Calu3 (cell line): ENCODE data around the gene LDLRAD3. TPM values are rescaled to one million over a fixed set of nuclear protein-coding genes. Genes with fewer than 3 reads are reported as not detected.

Experiments
- BruUV-seq: library from RNA; stranded (reverse); fragments of 400-500 nt; replicated peaks from 2 replicates; lab custom pipeline; 2021; lab: Mats Ljungman, UMichigan
- CTCF ChIA-PET: fragments of 300-600 bp; sonication (Branson Sonifier 250); formaldehyde crosslinking; loops from one replicate; lab custom pipeline; 2022; ENCODE audit warnings: antibody characterized with exemption; lab: Charles Lee
- DNase-seq: peaks from one replicate; pipeline ENCODE4 v3.0.0; 2022
- H3K27ac Mint-ChIP-seq: one replicate; pipeline ENCODE4 v1.8.0; 2022; ENCODE audit warnings: mixed read lengths; ENCODE audit not compliant: unreplicated experiment
- H3K27me3 Mint-ChIP-seq: one replicate; pipeline ENCODE4 v1.8.0; 2022; ENCODE audit warnings: mixed read lengths; ENCODE audit not compliant: unreplicated experiment
- H3K36me3 Mint-ChIP-seq: one replicate; pipeline ENCODE4 v1.8.0; 2022; ENCODE audit warnings: mild to moderate bottlenecking, moderate library complexity, mixed read lengths; ENCODE audit not compliant: insufficient read depth, unreplicated experiment
- H3K4me1 Mint-ChIP-seq: one replicate; pipeline ENCODE4 v1.8.0; 2022; ENCODE audit warnings: mild to moderate bottlenecking, low read depth, mixed read lengths; ENCODE audit not compliant: unreplicated experiment
- H3K4me3 Mint-ChIP-seq: one replicate; pipeline ENCODE4 v1.8.0; 2022; ENCODE audit warnings: mild to moderate bottlenecking, low read depth, moderate library complexity, mixed read lengths; ENCODE audit not compliant: unreplicated experiment
- H3K9me3 Mint-ChIP-seq: one replicate; pipeline ENCODE4 v1.8.0; 2022; ENCODE audit warnings: low read depth, mixed read lengths; ENCODE audit not compliant: unreplicated experiment
- CTCF ChIP-seq: fragments of 200-600 bp; IDR thresholded peaks from one replicate; pipeline ENCODE4 v1.8.0; 2022; ENCODE audit warnings: antibody characterized with exemption; ENCODE audit not compliant: unreplicated experiment
- intact Hi-C: fragments of 100-400 bp; cut with micrococcal nuclease; formaldehyde crosslinking; loops from one replicate; pipeline ENCODE4 v1.10.0; 2022; ENCODE audit not compliant: unreplicated experiment
- total RNA-seq: library from RNA; stranded (reverse); gene quantifications from 2 replicates; pipeline ENCODE4 v1.2.3, GENCODE V29; 2022

LDLRAD3 gene
- total RNA-seq, 1 experiment from 2014 or later, result 16.2 TPM

- Mint-ChIP-seq H3K27me3 (no peaks in the 10 kb centered on the region), H3K36me3 (no peaks in the 10 kb centered on the region), H3K27ac (no peak overlapping the region), H3K4me3 (no peak overlapping the region), H3K9me3 (no peaks in the 10 kb centered on the region), H3K4me1 (no peaks in the 10 kb centered on the region)
- no peak for DNase-seq
- intact Hi-C loops, result no loop called here
- CTCF ChIA-PET, result no interaction called here
- TF ChIP-seq CTCF, result no peak
- no TSS peak for BruUV-seq
Observed at GRCh38 chr11:36126678-36127077, 182.8 kb downstream of the LDLRAD3 start.

- BruUV-seq, result no TSS peak
- no peak for TF ChIP-seq CTCF
- Mint-ChIP-seq H3K36me3 (no peaks in the 10 kb centered on the region), H3K27me3 (no peaks in the 10 kb centered on the region), H3K4me3 (no peak overlapping the region), H3K9me3 (no peaks in the 10 kb centered on the region), H3K27ac (no peak overlapping the region), H3K4me1 (no peaks in the 10 kb centered on the region)
- CTCF ChIA-PET, result no interaction called here
- intact Hi-C loops, result no loop called here
- no peak for DNase-seq
Observed at GRCh38 chr11:36127550-36127949, 183.7 kb downstream of the LDLRAD3 start.

DNA sequence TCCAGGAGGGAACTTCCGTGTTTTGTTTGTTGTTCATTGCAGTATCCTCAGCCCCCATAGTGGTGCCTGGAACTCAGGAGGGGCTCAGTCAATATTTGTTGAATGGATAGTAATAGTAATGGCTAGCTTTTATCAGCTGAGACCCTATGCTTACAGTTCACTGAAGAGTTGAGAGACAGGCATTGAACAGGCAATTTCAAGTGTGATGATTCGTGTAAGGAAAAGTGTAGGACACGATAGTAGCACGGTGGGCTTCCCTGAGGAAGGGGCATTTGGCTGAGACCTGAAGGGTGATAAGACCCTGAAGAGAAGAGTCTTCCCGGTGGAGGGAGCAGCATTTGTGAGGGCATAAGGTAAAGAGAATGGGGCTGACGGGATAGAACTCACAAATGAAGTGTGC, 186.1 kb downstream of the LDLRAD3 start:
- Mint-ChIP-seq H3K4me3 (no peak overlapping the region), H3K36me3 (no peaks in the 10 kb centered on the region), H3K27me3 (no peaks in the 10 kb centered on the region), H3K9me3 (no peaks in the 10 kb centered on the region), H3K4me1 (no peaks in the 10 kb centered on the region), H3K27ac (no peak overlapping the region)
- BruUV-seq, result no TSS peak
- intact Hi-C loops, result loop anchor here (5.0 kb wide), 2 partner anchors 513 to 643 kb away; partner anchors contain the start of gene FJX1
- TF ChIP-seq CTCF, result no peak
- CTCF ChIA-PET, result interaction anchor here (2.8 kb wide), 1 partner anchor 308 kb away, joined by 23 read pairs; no protein-coding TSS in a partner anchor
- no peak for DNase-seq

DNA sequence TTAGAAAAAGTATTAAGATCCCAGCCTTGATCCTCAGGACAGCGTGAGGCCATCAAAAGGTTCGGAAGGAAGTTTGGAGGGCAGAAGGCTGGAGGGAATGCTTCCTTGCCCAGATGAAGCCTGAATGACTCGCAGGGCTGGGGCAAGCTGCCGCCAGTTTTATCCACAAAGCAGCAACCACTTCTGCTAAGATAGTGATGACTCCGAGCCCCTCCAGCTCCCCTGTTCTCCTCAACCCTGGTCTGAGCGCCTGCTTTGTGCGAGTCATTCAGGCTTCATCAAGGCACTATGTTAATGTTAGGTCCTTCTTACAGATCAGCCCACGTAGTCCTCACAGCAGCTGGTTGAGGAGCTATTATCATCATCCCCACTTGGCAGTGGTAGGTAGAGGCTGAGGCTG, 186.5 kb downstream of the LDLRAD3 start:
- no peak for TF ChIP-seq CTCF
- no peaks in the 10 kb centered on the region for H3K36me3 Mint-ChIP-seq
- H3K27me3 Mint-ChIP-seq, result no peaks in the 10 kb centered on the region
- intact Hi-C loops, result loop anchor here (5.0 kb wide), 2 partner anchors 513 to 643 kb away; partner anchors contain the start of gene FJX1
- H3K9me3 Mint-ChIP-seq, result no peaks in the 10 kb centered on the region
- no peak overlapping the region for H3K4me3 Mint-ChIP-seq
- BruUV-seq, result no TSS peak
- no peaks in the 10 kb centered on the region for H3K4me1 Mint-ChIP-seq
- CTCF ChIA-PET, result interaction anchor here (0.7 to 2.8 kb wide), 2 partner anchors 250 to 308 kb away, joined by 3 to 23 read pairs; no protein-coding TSS in a partner anchor
- DNase-seq, result no peak
- no peak overlapping the region for H3K27ac Mint-ChIP-seq
